HTERT RPE-1 (cell line): ENCODE results near the gene EPB41L4A.

Experiments
- in situ Hi-C: fragments of 300-500 bp; cut with MboI; formaldehyde crosslinking; loops from 4 replicates; pipeline ENCODE4 v1.14.3; 2020; ENCODE audit warnings: low sequenced_read_pairs

Gene EPB41L4A

GRCh38 chr5:112316006-112316405 lies 103.1 kb downstream of the EPB41L4A start:
- in situ Hi-C loops: no loop called here

- in situ Hi-C loops: no loop called here
Measured at GRCh38 chr5:112312295-112313275, 106.5 kb downstream of the EPB41L4A start.

GRCh38 chr5:112310746-112311145 lies 108.3 kb downstream of the EPB41L4A start:
- in situ Hi-C loops: no loop called here

GRCh38 chr5:112308608-112309007 lies 110.5 kb downstream of the EPB41L4A start:
- in situ Hi-C loops: no loop called here

- in situ Hi-C loops: no loop called here
Measured at GRCh38 chr5:112306956-112307355, 112.1 kb downstream of the EPB41L4A start.

GRCh38 chr5:112304743-112305142 lies 114.3 kb downstream of the EPB41L4A start:
- in situ Hi-C loops: no loop called here

GRCh38 chr5:112303685-112304084 lies 115.4 kb downstream of the EPB41L4A start:
- in situ Hi-C loops: no loop called here

GRCh38 chr5:112294126-112294525 lies 125.0 kb downstream of the EPB41L4A start:
- in situ Hi-C loops: no loop called here

- in situ Hi-C loops: no loop called here
Measured at GRCh38 chr5:112293587-112293986, 125.5 kb downstream of the EPB41L4A start.

- in situ Hi-C loops: no loop called here
Measured at GRCh38 chr5:112290691-112291090, 128.4 kb downstream of the EPB41L4A start.

- in situ Hi-C loops: no loop called here
Measured at GRCh38 chr5:112289465-112289864, 129.6 kb downstream of the EPB41L4A start.

- in situ Hi-C loops: no loop called here
Measured at GRCh38 chr5:112283943-112284929, 134.8 kb downstream of the EPB41L4A start.

- in situ Hi-C loops: no loop called here
Measured at GRCh38 chr5:112283034-112283582, 136.0 kb downstream of the EPB41L4A start.

GRCh38 chr5:112279082-112279481 lies 140.0 kb downstream of the EPB41L4A start:
- in situ Hi-C loops: no loop called here

GRCh38 chr5:112276991-112277390 lies 142.1 kb downstream of the EPB41L4A start:
- in situ Hi-C loops: no loop called here

GRCh38 chr5:112275671-112276070 lies 143.4 kb downstream of the EPB41L4A start:
- in situ Hi-C loops: no loop called here

- in situ Hi-C loops: no loop called here
Measured at GRCh38 chr5:112270299-112271293, 148.5 kb downstream of the EPB41L4A start.

- in situ Hi-C loops: no loop called here
Measured at GRCh38 chr5:112267231-112267630, 151.8 kb downstream of the EPB41L4A start.

GRCh38 chr5:112264666-112265065 lies 154.4 kb downstream of the EPB41L4A start:
- in situ Hi-C loops: no loop called here

GRCh38 chr5:112264151-112264550 lies 154.9 kb downstream of the EPB41L4A start:
- in situ Hi-C loops: no loop called here
